ENCODE data around the gene TEX22. TPM values are rescaled to one million over a fixed set of nuclear protein-coding genes. Genes with fewer than 3 reads are reported as not detected.

Gene TEX22
- total RNA-seq, 1 experiment from 2014 or later: 0.87 TPM

- H3K27ac Mint-ChIP-seq: no peak overlapping the region; the same call in 1 of the 2 replicates
- peaks cover 41% of the 10 kb centered on the region for H3K36me3 Mint-ChIP-seq
- peaks cover 11% of the 10 kb centered on the region for H3K4me1 Mint-ChIP-seq
- ChIA-PET POLR2A (no interaction called here), CTCF (interaction anchor here (0.7 to 0.9 kb wide), 2 partner anchors 20 to 40 kb away, joined by 3 to 4 read pairs; no protein-coding TSS in a partner anchor)
- no peak overlapping the region for H3K4me3 Mint-ChIP-seq
- TF ChIP-seq ZNF138 (CRISPR knock-in tag; conservative IDR thresholded peaks at IDR 0.05) (no peak), E2F5 (CRISPR knock-in tag; IDR thresholded peaks at IDR 0.05) (no peak), TP53 (CRISPR knock-in tag; IDR thresholded peaks at IDR 0.05) (no peak), OVOL2 (CRISPR knock-in tag; IDR thresholded peaks at IDR 0.05; ENCODE audit: borderline replicate concordance) (no peak), ZBTB21 (CRISPR knock-in tag; IDR thresholded peaks at IDR 0.05; ENCODE audit: borderline replicate concordance) (no peak), KAT7 (CRISPR knock-in tag; IDR thresholded peaks at IDR 0.05; ENCODE audit: borderline replicate concordance) (no peak), ELF4 (CRISPR knock-in tag; IDR thresholded peaks at IDR 0.05; ENCODE audit: low read depth) (no peak)
- TF ChIP-seq, protein P1, sequence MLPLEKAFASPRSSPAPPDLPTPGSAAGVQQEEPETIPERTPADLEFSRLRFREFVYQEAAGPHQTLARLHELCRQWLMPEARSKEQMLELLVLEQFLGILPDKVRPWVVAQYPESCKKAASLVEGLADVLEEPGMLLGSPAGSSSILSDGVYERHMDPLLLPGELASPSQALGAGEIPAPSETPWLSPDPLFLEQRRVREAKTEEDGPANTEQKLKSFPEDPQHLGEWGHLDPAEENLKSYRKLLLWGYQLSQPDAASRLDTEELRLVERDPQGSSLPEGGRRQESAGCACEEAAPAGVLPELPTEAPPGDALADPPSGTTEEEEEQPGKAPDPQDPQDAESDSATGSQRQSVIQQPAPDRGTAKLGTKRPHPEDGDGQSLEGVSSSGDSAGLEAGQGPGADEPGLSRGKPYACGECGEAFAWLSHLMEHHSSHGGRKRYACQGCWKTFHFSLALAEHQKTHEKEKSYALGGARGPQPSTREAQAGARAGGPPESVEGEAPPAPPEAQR (CRISPR knock-in tag; IDR thresholded peaks at IDR 0.05): no peak
- TF ChIP-seq, protein P2, sequence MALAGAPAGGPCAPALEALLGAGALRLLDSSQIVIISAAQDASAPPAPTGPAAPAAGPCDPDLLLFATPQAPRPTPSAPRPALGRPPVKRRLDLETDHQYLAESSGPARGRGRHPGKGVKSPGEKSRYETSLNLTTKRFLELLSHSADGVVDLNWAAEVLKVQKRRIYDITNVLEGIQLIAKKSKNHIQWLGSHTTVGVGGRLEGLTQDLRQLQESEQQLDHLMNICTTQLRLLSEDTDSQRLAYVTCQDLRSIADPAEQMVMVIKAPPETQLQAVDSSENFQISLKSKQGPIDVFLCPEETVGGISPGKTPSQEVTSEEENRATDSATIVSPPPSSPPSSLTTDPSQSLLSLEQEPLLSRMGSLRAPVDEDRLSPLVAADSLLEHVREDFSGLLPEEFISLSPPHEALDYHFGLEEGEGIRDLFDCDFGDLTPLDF (CRISPR knock-in tag; IDR thresholded peaks at IDR 0.05): no peak
- no peaks in the 10 kb centered on the region for H3K27me3 Mint-ChIP-seq (ENCODE audit: low read depth)
- DNase-seq (ENCODE audit: low spot score) (no peak), ATAC-seq (no peak)
- H3K9me3 Mint-ChIP-seq: 0 out of 2 replicates have a peak, but pooled peaks cover 3% of the 10 kb centered on the region
Measured at GRCh38 chr14:105427936-105428485, 29.7 kb downstream of the TEX22 start.

DNA sequence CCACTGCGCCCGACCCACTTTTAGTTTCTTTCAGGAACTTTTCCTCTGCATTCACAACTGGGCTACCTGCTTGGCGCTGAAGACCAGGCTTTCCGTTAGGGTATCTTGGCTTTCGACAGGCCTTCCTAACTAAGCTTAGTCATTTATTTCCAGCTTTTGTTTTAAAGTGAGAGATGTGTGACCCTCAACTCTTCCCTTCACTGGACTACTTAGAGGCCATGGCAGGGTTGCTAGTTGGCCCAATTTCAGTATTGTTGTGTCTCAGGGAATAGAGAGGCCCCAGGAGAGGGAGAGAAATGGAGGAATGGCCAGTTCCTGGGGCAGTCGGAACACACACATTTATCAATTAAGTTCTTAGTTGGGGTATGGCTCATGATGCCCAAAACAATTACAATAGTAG lies 31.7 kb downstream of the TEX22 start:
- no peak for DNase-seq (ENCODE audit: low spot score)
- H3K4me1 Mint-ChIP-seq: peaks cover 12% of the 10 kb centered on the region
- no peak for ATAC-seq
- 0 out of 2 replicates have a peak, but pooled peaks cover 3% of the 10 kb centered on the region for H3K9me3 Mint-ChIP-seq
- ChIA-PET POLR2A (no interaction called here), CTCF (no interaction called here)
- no peaks in the 10 kb centered on the region for H3K27me3 Mint-ChIP-seq (ENCODE audit: low read depth)
- peaks cover 38% of the 10 kb centered on the region for H3K36me3 Mint-ChIP-seq
- H3K4me3 Mint-ChIP-seq: no peak overlapping the region
- H3K27ac Mint-ChIP-seq: no peak overlapping the region
- TF ChIP-seq TP53 (CRISPR knock-in tag; IDR thresholded peaks at IDR 0.05) (no peak), KAT7 (CRISPR knock-in tag; IDR thresholded peaks at IDR 0.05; ENCODE audit: borderline replicate concordance) (no peak), MYBL2 (CRISPR knock-in tag; IDR thresholded peaks at IDR 0.05) (no peak), NFYB (CRISPR knock-in tag; conservative IDR thresholded peaks at IDR 0.05; ENCODE audit: low read depth) (no peak)

GRCh38 chr14:105430565-105430964 lies 32.2 kb downstream of the TEX22 start:
- Mint-ChIP-seq H3K4me3 (no peak overlapping the region), H3K27ac (no peak overlapping the region), H3K4me1 (peaks cover 12% of the 10 kb centered on the region), H3K36me3 (peaks cover 38% of the 10 kb centered on the region), H3K9me3 (0 out of 2 replicates have a peak, but pooled peaks cover 3% of the 10 kb centered on the region), H3K27me3 (ENCODE audit: low read depth) (no peaks in the 10 kb centered on the region)
- no peak for TF ChIP-seq KAT7 (CRISPR knock-in tag; IDR thresholded peaks at IDR 0.05; ENCODE audit: borderline replicate concordance)
- CTCF ChIA-PET: no interaction called here
- POLR2A ChIA-PET: no interaction called here
- no peak for ATAC-seq
- DNase-seq (ENCODE audit: low spot score): no peak

- H3K9me3 Mint-ChIP-seq: 0 out of 2 replicates have a peak, but pooled peaks cover 3% of the 10 kb centered on the region
- H3K4me1 Mint-ChIP-seq: peaks cover 13% of the 10 kb centered on the region
- H3K4me3 Mint-ChIP-seq: no peak overlapping the region
- ATAC-seq: no peak
- DNase-seq (ENCODE audit: low spot score): no peak
- H3K36me3 Mint-ChIP-seq: peaks cover 34% of the 10 kb centered on the region
- TF ChIP-seq TP53 (CRISPR knock-in tag; IDR thresholded peaks at IDR 0.05) (no peak), GTF2I (CRISPR knock-in tag; conservative IDR thresholded peaks at IDR 0.05) (no peak), RELA (CRISPR knock-in tag; IDR thresholded peaks at IDR 0.05; ENCODE audit: borderline replicate concordance) (no peak)
- CTCF ChIA-PET: no interaction called here
- H3K27ac Mint-ChIP-seq: no peak overlapping the region
- POLR2A ChIA-PET: no interaction called here
- no peaks in the 10 kb centered on the region for H3K27me3 Mint-ChIP-seq (ENCODE audit: low read depth)
Measured at GRCh38 chr14:105431256-105431655, 32.9 kb downstream of the TEX22 start.

All from WTC11 (cell line).